ENCODE results near the gene STK10. TPM values are rescaled to one million over a fixed set of nuclear protein-coding genes. Genes with fewer than 3 reads are reported as not detected.

STK10 gene
- total RNA-seq, 1 donor from 2014 or later = 32.3 TPM

DNA sequence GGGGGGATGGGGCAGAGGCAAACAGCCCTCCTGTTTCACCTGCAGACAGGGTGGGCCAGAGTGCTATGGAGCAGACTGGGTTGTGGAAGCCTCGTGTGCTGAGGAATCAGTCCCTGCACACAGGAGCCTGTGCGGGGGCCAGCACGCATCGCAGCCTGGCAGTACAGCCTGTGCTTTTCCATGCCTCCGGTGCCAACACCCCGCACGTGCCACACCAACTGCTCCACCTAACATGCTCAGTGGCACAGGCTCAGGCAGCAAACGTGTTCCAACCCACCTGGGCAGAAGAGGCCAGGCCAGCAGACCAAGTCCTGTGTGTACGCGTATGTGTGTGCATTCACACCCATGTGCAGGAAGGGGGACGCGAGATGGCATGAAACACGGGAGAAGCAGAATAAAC is 144.2 kb downstream of the STK10 start:
- peaks cover 3% of the 10 kb centered on the region for H3K36me3 Mint-ChIP-seq (ENCODE audit: low read depth)
- H3K4me3 Mint-ChIP-seq = no peak overlapping the region
- H3K27ac Mint-ChIP-seq (ENCODE audit: unreplicated experiment) = no peak overlapping the region
- H3K9me3 Mint-ChIP-seq = no peaks in the 10 kb centered on the region
- TF ChIP-seq, protein P1, sequence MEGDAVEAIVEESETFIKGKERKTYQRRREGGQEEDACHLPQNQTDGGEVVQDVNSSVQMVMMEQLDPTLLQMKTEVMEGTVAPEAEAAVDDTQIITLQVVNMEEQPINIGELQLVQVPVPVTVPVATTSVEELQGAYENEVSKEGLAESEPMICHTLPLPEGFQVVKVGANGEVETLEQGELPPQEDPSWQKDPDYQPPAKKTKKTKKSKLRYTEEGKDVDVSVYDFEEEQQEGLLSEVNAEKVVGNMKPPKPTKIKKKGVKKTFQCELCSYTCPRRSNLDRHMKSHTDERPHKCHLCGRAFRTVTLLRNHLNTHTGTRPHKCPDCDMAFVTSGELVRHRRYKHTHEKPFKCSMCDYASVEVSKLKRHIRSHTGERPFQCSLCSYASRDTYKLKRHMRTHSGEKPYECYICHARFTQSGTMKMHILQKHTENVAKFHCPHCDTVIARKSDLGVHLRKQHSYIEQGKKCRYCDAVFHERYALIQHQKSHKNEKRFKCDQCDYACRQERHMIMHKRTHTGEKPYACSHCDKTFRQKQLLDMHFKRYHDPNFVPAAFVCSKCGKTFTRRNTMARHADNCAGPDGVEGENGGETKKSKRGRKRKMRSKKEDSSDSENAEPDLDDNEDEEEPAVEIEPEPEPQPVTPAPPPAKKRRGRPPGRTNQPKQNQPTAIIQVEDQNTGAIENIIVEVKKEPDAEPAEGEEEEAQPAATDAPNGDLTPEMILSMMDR (conservative IDR thresholded peaks at IDR 0.05) = no peak
- peaks cover 10% of the 10 kb centered on the region for H3K4me1 Mint-ChIP-seq
- no peak for DNase-seq (ENCODE audit: low read depth, low spot score)
- no peaks in the 10 kb centered on the region for H3K27me3 Mint-ChIP-seq (ENCODE audit: low read depth)

DNA sequence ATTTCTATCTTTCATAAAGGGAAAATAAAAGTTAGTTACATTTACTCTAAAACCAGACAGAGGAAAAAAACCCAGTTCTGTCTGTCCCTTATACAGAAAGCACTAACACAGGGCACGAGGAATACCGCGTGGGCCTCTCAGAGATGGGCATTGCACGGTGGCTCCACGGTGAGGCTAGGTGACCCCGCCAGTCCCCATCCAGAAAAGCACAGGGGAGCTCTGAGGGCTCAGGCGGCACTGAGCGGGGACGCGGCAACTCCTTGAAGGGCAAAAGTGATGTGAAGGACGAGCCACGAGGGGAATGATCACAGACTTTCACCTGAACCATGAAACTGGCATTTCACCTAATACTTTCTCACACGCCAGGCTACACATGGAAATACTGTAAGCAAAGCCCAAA is 145.8 kb downstream of the STK10 start:
- no peaks in the 10 kb centered on the region for H3K27me3 Mint-ChIP-seq (ENCODE audit: low read depth)
- H3K9me3 Mint-ChIP-seq = no peaks in the 10 kb centered on the region
- TF ChIP-seq, protein P1 (conservative IDR thresholded peaks at IDR 0.05) = no peak
- H3K4me3 Mint-ChIP-seq = no peak overlapping the region
- no peaks in the 10 kb centered on the region for H3K36me3 Mint-ChIP-seq (ENCODE audit: low read depth)
- no peak overlapping the region for H3K27ac Mint-ChIP-seq (ENCODE audit: unreplicated experiment)
- H3K4me1 Mint-ChIP-seq = peaks cover 4% of the 10 kb centered on the region
- DNase-seq (ENCODE audit: low read depth, low spot score) = no peak

DNA sequence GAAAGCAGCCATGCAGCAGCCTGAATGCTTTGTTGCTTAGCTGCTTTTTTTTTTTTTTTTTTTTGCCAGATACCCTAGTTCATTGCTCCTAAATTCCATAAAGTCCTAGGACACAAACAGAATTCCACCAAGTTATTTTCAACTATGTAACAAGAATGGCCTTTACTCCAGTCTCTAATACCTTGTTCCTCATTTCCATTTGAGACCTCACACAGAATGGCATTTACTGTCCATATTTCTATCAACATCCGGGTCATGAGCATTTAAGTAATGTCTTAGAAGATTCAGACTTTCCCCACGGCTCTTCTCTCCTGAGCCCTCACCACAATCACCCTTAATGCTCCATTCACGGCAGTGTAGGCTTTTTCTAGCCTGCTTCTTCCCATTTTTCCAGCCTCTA is 149.9 kb downstream of the STK10 start:
- no peak overlapping the region for H3K27ac Mint-ChIP-seq (ENCODE audit: unreplicated experiment)
- H3K9me3 Mint-ChIP-seq = no peaks in the 10 kb centered on the region

DNA sequence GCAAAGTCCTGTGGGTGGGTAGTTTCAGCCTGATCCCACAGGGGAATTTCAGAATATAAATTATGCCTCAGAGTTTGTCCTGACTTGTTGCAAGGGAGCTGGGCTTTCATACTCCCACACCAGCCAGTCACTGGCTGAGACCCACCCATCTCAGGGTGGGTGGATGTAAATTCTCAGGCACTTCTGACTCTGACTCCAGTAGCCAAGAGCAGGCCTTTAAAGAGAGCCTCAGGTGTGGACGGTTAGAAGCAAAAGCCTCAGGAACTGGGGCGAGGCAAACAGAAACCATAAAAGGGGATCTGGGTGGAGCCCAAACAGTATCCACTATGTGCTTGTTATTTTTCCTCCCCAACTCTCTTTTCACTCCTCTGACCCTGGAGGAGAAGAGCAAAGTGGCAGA is 153.0 kb downstream of the STK10 start:
- Mint-ChIP-seq H3K27me3 (ENCODE audit: low read depth) (no peaks in the 10 kb centered on the region), H3K4me3 (no peak overlapping the region)

More for the DNA sequence above, 149.9 kb downstream of the STK10 start:
- TF ChIP-seq, protein P1 (conservative IDR thresholded peaks at IDR 0.05) = no peak
- H3K36me3 Mint-ChIP-seq (ENCODE audit: low read depth) = no peaks in the 10 kb centered on the region
- DNase-seq (ENCODE audit: low read depth, low spot score) = no peak
- H3K4me1 Mint-ChIP-seq = peaks cover 4% of the 10 kb centered on the region
- H3K27me3 Mint-ChIP-seq (ENCODE audit: low read depth) = no peaks in the 10 kb centered on the region
- no peak overlapping the region for H3K4me3 Mint-ChIP-seq

DNA sequence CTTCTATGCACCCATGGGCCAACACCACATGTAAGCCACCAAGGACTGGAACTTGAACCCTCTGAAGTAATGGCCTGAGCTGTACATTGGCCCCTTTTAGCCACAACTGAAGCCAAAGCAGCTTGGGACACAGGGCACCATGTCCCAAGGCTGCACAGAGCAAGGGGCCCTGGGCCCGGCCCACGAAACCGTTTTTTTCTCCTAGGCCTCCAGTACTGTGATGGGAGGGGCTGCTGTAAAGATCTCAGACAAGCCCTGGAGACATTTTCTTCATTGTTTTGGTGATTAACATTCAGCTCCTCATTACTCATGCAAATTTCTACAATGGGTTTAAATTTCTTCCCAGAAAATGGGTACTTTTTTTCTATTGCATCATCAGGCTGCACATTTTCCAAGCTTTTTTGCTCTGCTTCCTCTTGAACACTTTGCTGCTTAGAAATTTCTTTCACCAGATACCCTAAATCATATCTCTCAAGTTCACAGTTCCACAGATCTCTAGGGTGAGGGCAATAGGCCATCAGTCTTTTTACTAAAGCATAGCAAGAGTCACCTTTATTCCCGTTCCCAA is 156.0 kb downstream of the STK10 start:
- H3K27me3 Mint-ChIP-seq (ENCODE audit: low read depth) = no peaks in the 10 kb centered on the region
- TF ChIP-seq, protein P1 (conservative IDR thresholded peaks at IDR 0.05) = no peak
- peaks cover 9% of the 10 kb centered on the region for H3K4me1 Mint-ChIP-seq
- DNase-seq (ENCODE audit: low read depth, low spot score) = no peak
- peaks cover 8% of the 10 kb centered on the region for H3K9me3 Mint-ChIP-seq
- no peak overlapping the region for H3K4me3 Mint-ChIP-seq
- H3K36me3 Mint-ChIP-seq (ENCODE audit: low read depth) = peaks cover 5% of the 10 kb centered on the region
- no peak overlapping the region for H3K27ac Mint-ChIP-seq (ENCODE audit: unreplicated experiment)

More for the DNA sequence above, 153.0 kb downstream of the STK10 start:
- TF ChIP-seq, protein P1 (conservative IDR thresholded peaks at IDR 0.05) = no peak
- DNase-seq (ENCODE audit: low read depth, low spot score) = no peak
- Mint-ChIP-seq H3K4me1 (peaks cover 2% of the 10 kb centered on the region), H3K36me3 (ENCODE audit: low read depth) (peaks cover 5% of the 10 kb centered on the region), H3K27ac (ENCODE audit: unreplicated experiment) (no peak overlapping the region), H3K9me3 (peaks cover 8% of the 10 kb centered on the region)

Measured in neural crest cell (in vitro differentiated cells).